ENCODE measurements around the gene SNX20.
A peak's percentile ranks its signal among the peaks of the same experiment; 100 is the strongest.

Gene SNX20

DNA sequence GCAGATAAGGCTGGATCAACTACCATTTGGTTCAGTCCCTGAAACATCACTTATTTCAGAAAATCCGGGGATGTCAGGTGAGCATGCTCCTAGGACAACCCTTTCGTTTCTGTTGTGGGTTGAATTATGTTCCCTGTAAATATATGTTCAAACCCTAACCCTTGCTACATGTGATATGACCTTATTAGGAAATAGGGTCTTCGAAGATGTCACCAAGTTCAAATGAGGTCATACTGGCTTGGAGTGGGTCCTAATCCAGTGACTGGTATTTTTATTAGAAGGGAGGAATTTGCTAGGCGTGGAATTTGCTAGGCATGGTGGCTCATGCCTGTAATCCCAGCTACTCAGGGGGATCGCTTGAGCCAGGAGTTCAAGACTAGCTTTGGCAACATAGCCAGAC, 21.3 kb downstream of the SNX20 start:
- no peak for DNase-seq (ENCODE audit: low read depth)

GRCh38 chr16:50657241-50657640, 23.9 kb downstream of the SNX20 start:
- DNase-seq (ENCODE audit: low read depth): no peak

DNA sequence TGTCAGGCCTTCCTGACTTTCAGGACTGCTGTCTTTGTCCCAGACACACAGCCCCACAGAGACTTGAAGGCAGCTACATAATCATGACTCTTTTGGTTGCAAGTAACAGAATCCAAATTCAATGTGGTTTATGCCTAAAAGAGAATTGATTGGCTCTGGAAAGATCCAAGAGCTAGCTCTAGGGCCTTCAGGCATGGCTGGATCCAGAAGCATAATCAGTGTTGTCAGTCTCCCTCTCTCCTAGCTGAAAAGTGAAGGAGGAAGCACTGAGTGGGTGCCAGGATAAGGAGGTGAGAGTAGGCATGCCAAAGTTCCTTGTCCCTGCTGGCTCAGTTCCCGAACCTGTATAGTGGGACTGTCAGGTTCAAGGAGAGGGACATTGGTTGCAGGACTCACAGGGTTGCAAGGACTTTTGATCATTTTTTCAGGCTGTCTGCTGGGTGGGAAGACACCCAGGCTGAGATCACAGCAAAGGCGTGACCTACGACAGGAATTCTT, 25.5 kb downstream of the SNX20 start:
- DNase-seq (ENCODE audit: low read depth): no peak

- no peak for DNase-seq (ENCODE audit: low read depth)
These were observed 27.2 kb downstream of the SNX20 start for GRCh38 chr16:50653633-50654519.

- DNase-seq (ENCODE audit: low read depth): no peak
These were observed 28.2 kb downstream of the SNX20 start for GRCh38 chr16:50652836-50653425.

GRCh38 chr16:50651835-50652438, 29.2 kb downstream of the SNX20 start:
- no peak for DNase-seq (ENCODE audit: low read depth)

DNA sequence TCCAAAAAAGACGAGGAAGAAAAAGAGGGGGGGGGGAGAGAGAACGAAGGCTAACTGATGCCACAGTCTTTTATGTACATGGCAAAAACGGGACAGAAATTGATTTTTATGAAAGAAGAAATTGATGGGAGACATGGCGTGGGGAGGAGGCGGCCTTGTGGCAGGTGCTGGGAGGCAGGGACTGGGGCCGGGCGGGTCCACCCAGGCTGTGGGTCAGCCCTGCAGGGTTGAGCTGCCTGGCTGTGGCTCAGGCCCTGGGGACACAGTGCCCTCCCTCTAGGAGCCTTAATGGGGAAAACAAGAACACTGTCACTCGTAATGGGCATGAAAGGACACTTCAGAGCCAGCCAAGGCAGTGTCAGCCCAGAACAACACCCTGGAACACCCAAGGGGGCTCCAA, 34.8 kb downstream of the SNX20 start:
- DNase-seq (ENCODE audit: low read depth): no peak

- no peak for DNase-seq (ENCODE audit: low read depth)
These were observed 35.4 kb downstream of the SNX20 start for GRCh38 chr16:50645563-50646220.

DNA sequence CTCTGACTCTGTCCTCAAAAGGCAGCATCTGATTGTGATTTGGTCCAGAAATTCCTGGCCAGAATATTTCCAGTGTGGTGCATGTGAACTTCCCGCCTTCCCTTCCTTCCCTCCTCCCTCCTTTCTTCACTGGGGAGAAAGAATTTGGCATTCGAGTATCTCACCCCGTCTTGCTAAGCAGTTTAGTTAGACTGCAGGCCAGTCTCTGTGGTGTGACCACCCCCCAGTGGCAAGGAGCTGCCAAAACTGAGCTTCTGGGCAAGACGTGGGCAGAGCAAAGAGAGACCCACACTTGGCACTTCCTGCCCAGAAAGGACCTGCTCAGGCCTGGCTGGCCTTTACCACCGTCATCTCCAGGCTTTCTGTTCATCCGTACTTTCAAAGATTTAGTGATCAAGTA, 36.4 kb downstream of the SNX20 start:
- peak; percentile 4 for DNase-seq (ENCODE audit: low read depth)

- no peak for DNase-seq (ENCODE audit: low read depth)
These were observed 36.9 kb downstream of the SNX20 start for GRCh38 chr16:50644245-50644644.

DNA sequence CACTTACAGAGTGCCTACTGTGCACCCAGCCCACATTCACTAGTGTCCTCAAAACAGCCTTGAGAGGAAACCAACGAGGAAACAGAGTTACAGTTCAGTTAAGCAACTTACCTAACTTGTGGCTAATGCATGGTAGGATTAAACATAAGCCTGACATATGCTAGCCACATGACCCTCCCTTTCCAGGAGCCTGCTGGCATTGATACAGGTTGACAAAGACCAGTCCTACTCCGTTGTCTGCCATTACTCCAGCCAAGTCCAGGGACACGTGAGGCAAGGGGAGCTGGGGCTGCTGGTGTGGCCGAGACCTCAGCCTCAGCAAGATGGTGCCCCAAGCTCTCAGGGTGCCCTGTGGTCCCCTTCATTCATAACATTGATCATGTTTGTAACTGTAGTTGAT, 37.9 kb downstream of the SNX20 start:
- DNase-seq (ENCODE audit: low read depth): no peak

DNA sequence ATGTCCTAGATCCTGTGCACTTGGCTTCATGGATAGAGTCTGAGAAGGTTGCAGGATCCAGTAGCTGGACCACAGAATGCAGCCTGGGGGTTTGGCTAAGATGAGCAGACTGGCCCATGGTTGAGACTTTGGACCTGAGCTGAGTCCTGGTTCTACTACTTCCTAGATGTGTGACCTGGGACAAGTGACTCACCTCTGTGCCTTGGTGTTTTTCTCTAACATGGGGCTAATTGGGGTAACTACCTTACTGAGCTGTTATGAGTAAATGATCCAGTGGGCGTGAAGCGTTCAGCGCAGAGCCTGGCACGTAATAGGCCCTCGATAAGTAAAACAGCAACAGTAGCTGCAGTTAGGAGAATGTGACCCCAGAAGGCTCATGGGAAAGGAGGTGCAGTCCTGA, 38.8 kb downstream of the SNX20 start:
- no peak for DNase-seq (ENCODE audit: low read depth)

DNA sequence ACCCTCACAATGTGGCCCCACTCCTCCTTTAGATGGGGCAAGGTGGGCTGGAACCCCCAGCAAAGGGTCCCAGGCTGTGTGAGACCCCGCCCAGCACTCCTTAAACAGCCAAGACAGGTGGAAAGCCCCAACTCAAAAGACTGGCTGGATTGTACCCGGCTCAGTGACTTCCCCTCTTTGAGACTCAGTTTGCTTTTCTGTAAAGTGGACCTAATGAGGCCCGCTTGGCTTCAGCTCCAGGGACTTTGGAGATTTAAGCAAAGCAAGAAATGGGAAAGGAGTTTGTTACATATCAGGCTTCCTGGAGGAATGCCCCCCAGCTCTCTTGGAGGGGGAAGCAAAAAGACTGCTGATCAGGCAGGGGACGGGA, 39.3 kb downstream of the SNX20 start:
- DNase-seq (ENCODE audit: low read depth): no peak

- DNase-seq (ENCODE audit: low read depth): no peak
These were observed 39.9 kb downstream of the SNX20 start for GRCh38 chr16:50640919-50641817.

DNA sequence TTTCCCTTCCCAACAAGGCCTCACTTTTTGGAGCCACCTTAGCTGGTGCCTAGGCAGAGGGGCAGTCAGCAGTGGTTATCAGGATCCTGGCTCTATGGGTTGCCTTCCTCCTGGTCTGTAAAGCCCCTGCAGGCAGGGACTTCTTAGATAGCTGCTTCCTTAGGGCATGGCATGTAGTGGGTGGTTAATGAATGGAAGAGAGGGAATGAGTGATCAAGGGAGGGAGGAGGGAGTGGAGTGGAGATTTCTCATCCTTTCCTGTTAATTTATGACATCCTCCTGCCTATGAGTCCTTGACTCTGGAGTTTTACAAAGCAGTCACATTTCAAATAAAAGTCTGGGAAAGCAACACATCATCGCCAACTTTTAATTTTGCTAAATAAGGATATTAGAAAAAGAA, 40.7 kb downstream of the SNX20 start:
- no peak for DNase-seq (ENCODE audit: low read depth)

DNA sequence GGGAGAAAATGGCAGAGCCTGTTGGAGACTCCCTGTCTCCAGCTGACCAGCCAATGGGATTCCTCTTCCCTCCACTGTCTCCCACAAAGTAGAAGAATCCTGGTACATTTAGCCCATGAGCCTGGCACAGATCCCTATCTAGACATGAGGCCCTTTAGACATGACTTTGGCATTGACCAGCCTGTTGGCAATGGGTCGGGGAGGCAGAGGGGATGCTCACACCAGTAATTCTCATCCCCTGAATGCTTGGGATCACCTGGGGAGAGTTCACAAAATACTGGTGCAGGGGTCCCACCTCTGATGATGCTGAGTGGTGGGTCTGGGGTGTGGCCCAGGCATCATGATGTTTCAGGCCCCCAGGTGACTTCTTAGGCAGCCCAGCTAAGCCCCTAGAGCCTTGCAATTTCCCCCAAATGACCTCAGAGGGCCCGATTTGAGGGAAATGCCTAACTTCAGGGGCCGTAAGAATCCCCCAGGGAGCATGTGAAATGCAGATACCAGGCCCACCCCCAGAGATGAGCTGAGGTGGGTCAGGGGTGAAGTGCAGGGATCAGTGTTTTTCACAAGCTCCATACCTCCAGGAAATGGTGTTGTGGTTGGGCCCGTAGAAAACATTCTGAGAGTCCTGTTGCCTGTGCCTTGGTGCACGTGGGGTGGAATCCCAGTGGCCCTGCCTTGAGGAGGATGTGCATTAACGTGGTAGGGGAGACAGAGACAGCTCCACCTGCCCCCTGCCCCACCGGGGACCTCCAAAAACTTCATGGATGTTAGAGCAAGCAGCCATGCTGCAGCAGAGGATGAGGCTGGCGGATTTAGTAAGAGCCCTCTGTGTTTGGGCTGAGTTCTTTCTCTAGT, 42.1 kb downstream of the SNX20 start:
- no peak for DNase-seq (ENCODE audit: low read depth)

DNA sequence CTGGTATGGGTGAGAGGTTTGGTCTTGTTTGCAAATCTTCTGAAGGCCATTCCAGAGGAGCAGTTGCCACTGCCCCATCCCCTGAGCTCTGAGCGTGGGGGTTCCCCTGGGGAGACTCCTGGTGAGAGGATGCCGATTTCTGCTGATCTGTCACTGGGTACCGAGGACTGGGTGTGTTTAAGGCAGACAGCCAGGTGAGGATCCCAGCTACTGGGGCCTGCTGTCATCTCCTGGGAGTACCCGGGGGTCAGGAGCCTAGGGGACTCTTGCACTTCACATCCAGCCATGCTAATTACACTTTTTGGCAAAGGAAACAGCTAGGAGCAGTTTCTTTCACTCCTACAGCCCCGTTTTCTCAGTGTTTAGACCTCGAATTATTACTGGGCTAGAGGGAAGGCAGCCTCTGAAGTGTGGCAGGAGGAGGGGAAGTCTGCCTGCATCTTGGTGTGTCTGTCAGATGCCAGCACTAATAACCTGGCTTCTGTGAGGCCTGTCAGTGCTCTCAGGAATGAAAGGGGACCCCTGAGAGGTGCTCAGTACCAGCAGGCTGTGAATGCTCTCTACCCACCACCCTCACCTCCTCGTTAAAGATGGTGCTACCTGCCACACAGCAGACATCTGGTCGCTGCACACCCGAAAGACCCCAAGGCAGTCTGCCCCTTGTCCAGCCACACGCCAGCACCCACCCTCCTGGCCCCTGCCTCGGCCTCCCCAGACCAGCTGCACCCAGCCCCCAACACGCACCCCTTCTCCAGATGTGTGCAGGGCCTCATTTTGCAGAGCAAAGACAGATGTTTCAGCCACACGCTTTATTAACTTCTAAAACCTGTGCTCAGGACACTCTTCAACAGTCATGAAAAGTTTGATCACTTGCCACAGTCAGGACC, 43.2 kb downstream of the SNX20 start:
- no peak for DNase-seq (ENCODE audit: low read depth)

- no peak for DNase-seq (ENCODE audit: low read depth)
These were observed 44.2 kb downstream of the SNX20 start for GRCh38 chr16:50636753-50637374.
